ENCODE results near the gene BPI. TPM values are rescaled to one million over a fixed set of nuclear protein-coding genes. Genes with fewer than 3 reads are reported as not detected.

The BPI gene
- total RNA-seq, 6 experiments from 2014 or later, result 0.26 to 1.3 (median 0.60) TPM; not detected in 2

DNA sequence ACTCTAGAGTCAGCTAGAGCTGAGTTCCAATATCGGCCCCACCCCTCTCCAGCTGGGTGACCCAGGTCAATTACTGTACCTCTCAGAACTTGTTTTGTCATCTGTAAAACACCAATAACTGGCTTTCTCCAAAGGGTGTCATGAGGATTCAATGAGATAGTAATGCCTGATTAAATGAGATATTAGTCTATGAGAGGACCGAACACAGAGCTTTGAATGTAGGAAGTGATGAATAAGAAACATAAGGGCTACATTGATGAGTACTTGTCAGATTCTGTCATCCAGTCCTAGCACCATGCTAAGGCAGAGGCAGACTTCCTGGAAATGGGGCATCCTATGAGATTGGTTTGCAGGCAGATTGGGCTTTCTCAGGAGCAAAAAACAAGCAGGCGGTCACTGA, 20.2 kb downstream of the BPI start:
- 100% methylated on average over 2 of the region's 3 CpGs for WGBS (ENCODE audit: insufficient coverage, low coverage, low lambda C conversion rate, missing lambda C conversion rate)
- no peak for TF ChIP-seq POLR2A (IDR thresholded peaks at IDR 0.05)
- TF ChIP-seq, protein P1, sequence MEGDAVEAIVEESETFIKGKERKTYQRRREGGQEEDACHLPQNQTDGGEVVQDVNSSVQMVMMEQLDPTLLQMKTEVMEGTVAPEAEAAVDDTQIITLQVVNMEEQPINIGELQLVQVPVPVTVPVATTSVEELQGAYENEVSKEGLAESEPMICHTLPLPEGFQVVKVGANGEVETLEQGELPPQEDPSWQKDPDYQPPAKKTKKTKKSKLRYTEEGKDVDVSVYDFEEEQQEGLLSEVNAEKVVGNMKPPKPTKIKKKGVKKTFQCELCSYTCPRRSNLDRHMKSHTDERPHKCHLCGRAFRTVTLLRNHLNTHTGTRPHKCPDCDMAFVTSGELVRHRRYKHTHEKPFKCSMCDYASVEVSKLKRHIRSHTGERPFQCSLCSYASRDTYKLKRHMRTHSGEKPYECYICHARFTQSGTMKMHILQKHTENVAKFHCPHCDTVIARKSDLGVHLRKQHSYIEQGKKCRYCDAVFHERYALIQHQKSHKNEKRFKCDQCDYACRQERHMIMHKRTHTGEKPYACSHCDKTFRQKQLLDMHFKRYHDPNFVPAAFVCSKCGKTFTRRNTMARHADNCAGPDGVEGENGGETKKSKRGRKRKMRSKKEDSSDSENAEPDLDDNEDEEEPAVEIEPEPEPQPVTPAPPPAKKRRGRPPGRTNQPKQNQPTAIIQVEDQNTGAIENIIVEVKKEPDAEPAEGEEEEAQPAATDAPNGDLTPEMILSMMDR (IDR thresholded peaks at IDR 0.05), result no peak
- no peaks in the 10 kb centered on the region for H3K9me3 ChIP-seq
- H3K27ac ChIP-seq, result no peak overlapping the region
- H3K27me3 ChIP-seq, result no peaks in the 10 kb centered on the region
- H3K4me3 ChIP-seq, result no peak overlapping the region
- H3K36me3 ChIP-seq, result no peaks in the 10 kb centered on the region
- DNase-seq, result no peak
- intact Hi-C loops (cut with DNase I), result no loop called here
- H3K4me1 ChIP-seq, result no peaks in the 10 kb centered on the region
- ATAC-seq, result no peak

DNA sequence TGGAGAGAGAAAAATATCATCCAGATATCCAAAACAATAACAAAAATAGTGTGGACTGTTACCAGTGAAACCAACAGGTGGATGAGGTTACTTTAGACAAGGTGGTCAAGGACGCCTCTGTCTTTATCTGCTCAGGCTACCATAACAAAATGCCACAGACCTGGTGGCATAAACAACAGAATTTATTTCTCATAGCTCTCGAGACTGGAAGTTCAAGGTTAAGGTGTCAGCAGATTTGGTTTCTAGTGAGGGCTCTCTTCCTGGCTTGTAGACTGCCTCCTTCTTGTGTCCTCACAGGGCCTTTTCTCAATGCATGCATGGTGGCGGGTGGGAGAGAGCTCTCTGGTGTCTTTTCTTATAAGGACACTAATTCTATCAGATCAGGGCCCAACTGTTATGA, 21.2 kb downstream of the BPI start:
- TF ChIP-seq, protein P1 (IDR thresholded peaks at IDR 0.05), result no peak
- TF ChIP-seq POLR2A (IDR thresholded peaks at IDR 0.05), result no peak
- Histone ChIP-seq H3K27me3 (no peaks in the 10 kb centered on the region), H3K9me3 (no peaks in the 10 kb centered on the region), H3K4me1 (peaks cover 0 to 4% (median under 1%) of the 10 kb centered on the region in 4 donors), H3K4me3 (no peak overlapping the region), H3K27ac (no peak overlapping the region), H3K36me3 (no peaks in the 10 kb centered on the region)
- ATAC-seq (no peak), DNase-seq (no peak)
- intact Hi-C loops (cut with DNase I), result no loop called here
- WGBS (ENCODE audit: insufficient coverage, low coverage, low lambda C conversion rate, missing lambda C conversion rate), result 46% methylated on average over 3 of the region's 3 CpGs

DNA sequence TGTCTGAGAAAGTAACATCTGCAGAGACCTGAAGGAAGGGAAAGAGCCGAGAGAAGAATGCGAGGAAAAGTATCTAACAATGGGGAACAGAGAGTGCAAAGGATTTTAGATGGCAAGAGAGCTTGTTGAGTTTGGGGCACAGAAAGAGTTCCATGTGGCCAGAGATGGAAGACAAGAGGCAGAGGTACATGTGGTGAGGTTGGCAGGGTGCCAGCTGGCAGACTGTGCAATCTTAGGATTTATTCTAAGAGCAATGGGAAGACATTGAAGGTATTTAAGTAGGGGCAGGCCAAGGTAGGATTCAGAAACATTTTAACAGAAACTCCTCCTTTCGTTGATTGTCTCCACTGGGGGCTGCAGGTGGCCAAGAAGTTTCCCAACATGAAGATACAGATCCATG, 21.9 kb downstream of the BPI start:
- Histone ChIP-seq H3K9me3 (no peaks in the 10 kb centered on the region), H3K27me3 (no peaks in the 10 kb centered on the region), H3K4me3 (no peak overlapping the region), H3K36me3 (no peaks in the 10 kb centered on the region), H3K27ac (no peak overlapping the region), H3K4me1 (peaks cover 0 to 11% (median 5%) of the 10 kb centered on the region in 4 donors)
- ATAC-seq, result no peak
- 76% methylated on average over 3 of the region's 3 CpGs for WGBS (ENCODE audit: insufficient coverage, low coverage, low lambda C conversion rate, missing lambda C conversion rate)
- TF ChIP-seq, protein P1 (IDR thresholded peaks at IDR 0.05), result no peak
- TF ChIP-seq POLR2A (IDR thresholded peaks at IDR 0.05), result no peak
- no peak for DNase-seq
- intact Hi-C loops (cut with DNase I), result no loop called here

DNA sequence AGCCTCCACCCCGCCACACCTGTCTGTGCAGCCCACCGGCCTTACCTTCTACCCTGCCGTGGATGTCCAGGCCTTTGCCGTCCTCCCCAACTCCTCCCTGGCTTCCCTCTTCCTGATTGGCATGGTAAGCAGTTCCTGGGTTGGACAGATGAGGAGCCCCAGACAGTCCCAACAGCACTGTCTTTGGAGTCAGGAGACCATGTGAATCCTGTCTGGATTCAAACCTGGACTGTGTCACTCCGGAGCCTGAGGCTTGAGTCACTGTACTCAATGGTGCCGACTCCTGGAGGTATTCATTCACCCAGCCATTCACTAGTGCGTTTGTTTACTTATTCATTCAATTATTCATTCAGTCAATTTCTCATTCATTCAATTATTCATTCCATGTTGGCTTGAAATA, 22.4 kb downstream of the BPI start:
- 91% methylated on average over 5 of the region's 7 CpGs for WGBS (ENCODE audit: insufficient coverage, low coverage, low lambda C conversion rate, missing lambda C conversion rate)
- intact Hi-C loops (cut with DNase I), result no loop called here
- ATAC-seq, result no peak

More for the DNA sequence above, 22.4 kb downstream of the BPI start:
- no peak for TF ChIP-seq POLR2A (IDR thresholded peaks at IDR 0.05)
- TF ChIP-seq, protein P1 (IDR thresholded peaks at IDR 0.05), result no peak
- Histone ChIP-seq H3K4me1 (peaks cover 0 to 13% (median 6%) of the 10 kb centered on the region in 4 donors), H3K27me3 (no peaks in the 10 kb centered on the region), H3K4me3 (no peak overlapping the region), H3K27ac (no peak overlapping the region), H3K9me3 (no peaks in the 10 kb centered on the region), H3K36me3 (no peaks in the 10 kb centered on the region)
- DNase-seq, result no peak
